ENCODE results near the gene BBS12.
"Not testable (repeated sequence)": the region's sequence is repeated elsewhere in the genome, so short reads cannot be mapped to it uniquely, and the experiment has no call there.

Gene BBS12

DNA sequence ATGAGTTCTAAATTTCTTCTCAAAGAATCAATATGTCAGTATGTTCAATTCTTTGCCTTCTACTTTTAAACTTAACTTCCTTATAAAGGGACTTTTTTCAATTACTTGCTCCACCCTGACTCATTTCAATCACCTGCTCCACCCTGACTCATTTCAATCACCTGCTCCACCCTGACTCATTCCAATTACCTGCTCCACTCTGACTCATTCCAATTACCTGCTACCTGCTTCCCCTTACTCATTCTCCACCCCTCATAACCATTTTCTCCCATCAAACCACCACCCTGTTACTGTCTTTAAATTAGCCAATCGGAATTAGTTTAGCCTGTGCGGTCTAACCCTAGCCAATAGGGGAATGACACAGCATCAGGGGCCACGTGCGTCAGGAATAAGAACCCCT is 53.8 kb downstream of the BBS12 start:
- H3K27me3 ChIP-seq (ENCODE audit: control insufficient read depth, insufficient read depth, low read length); H3K27ac ChIP-seq (ENCODE audit: low read length); H3K36me3 ChIP-seq (ENCODE audit: control insufficient read depth, low read depth, low read length); H3K9ac ChIP-seq (ENCODE audit: low read length); H3K4me3 ChIP-seq (ENCODE audit: low read length); H3K9me3 ChIP-seq (ENCODE audit: control insufficient read depth, low read depth, low read length): not testable (repeated sequence)
- peaks cover 48% of the 10 kb centered on the region for H3K4me1 ChIP-seq (ENCODE audit: control insufficient read depth, low read depth, low read length)

DNA sequence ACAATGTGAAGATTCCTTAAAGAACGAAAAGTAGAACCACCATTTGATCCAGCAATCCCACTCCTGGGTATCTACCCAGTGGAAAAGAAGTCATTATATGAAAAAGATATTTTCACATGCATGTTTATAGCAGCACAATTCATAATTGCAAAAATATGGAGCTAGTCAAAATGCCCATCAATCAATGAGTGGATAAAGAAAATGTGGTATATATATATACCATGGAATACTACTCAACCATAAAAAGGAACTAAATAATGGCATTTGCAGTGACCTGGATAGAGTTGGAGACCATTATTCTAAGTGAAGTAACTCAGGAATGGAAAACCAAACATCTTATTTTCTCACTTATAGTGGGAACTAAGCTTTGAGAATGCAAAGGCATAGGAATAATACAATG is 54.4 kb downstream of the BBS12 start:
- not testable (repeated sequence) for H3K27ac ChIP-seq (ENCODE audit: low read length); H3K4me3 ChIP-seq (ENCODE audit: low read length); H3K36me3 ChIP-seq (ENCODE audit: control insufficient read depth, low read depth, low read length); H3K27me3 ChIP-seq (ENCODE audit: control insufficient read depth, insufficient read depth, low read length); H3K9me3 ChIP-seq (ENCODE audit: control insufficient read depth, low read depth, low read length); H3K9ac ChIP-seq (ENCODE audit: low read length)
- H3K4me1 ChIP-seq (ENCODE audit: control insufficient read depth, low read depth, low read length), result peaks cover 42% of the 10 kb centered on the region

DNA sequence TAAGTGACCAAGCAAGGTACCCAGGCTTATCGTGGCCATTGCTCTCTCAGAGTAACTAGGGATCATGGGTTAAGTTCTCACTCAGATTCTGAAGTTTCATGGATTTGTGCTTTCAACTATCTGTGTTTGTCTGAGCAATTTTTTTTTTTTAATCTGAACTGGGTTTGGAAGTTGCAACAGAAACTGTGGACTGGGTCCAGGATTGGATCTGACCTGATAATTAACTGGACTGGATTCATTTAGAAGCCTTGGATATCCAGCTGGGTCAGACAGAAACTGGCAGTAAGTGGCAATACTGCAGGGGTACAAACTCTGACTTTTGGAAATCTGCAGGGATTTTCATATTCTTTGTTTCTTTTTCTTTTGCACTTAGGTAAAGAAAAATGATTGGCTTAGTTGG is 55.4 kb downstream of the BBS12 start:
- peaks cover 35% of the 10 kb centered on the region for H3K4me1 ChIP-seq (ENCODE audit: control insufficient read depth, low read depth, low read length)
- H3K9ac ChIP-seq (ENCODE audit: low read length), result no peak overlapping the region
- H3K27ac ChIP-seq (ENCODE audit: low read length), result no peak overlapping the region
- H3K4me3 ChIP-seq (ENCODE audit: low read length), result no peak overlapping the region
- no peaks in the 10 kb centered on the region for H3K36me3 ChIP-seq (ENCODE audit: control insufficient read depth, low read depth, low read length)
- H3K9me3 ChIP-seq (ENCODE audit: control insufficient read depth, low read depth, low read length), result no peaks in the 10 kb centered on the region
- no peaks in the 10 kb centered on the region for H3K27me3 ChIP-seq (ENCODE audit: control insufficient read depth, insufficient read depth, low read length)

- Histone ChIP-seq H3K9me3 (ENCODE audit: control insufficient read depth, low read depth, low read length) (no peaks in the 10 kb centered on the region), H3K27ac (ENCODE audit: low read length) (no peak overlapping the region), H3K4me3 (ENCODE audit: low read length) (no peak overlapping the region), H3K9ac (ENCODE audit: low read length) (no peak overlapping the region), H3K27me3 (ENCODE audit: control insufficient read depth, insufficient read depth, low read length) (no peaks in the 10 kb centered on the region), H3K4me1 (ENCODE audit: control insufficient read depth, low read depth, low read length) (peaks cover 30% of the 10 kb centered on the region), H3K36me3 (ENCODE audit: control insufficient read depth, low read depth, low read length) (no peaks in the 10 kb centered on the region)
Measured at GRCh38 chr4:122788935-122789334, 56.4 kb downstream of the BBS12 start.

- no peak overlapping the region for H3K4me3 ChIP-seq (ENCODE audit: low read length)
Measured at GRCh38 chr4:122793811-122794210, 61.3 kb downstream of the BBS12 start.

More at GRCh38 chr4:122793811-122794210, 61.3 kb downstream of the BBS12 start:
- Histone ChIP-seq H3K9ac (ENCODE audit: low read length) (no peak overlapping the region), H3K9me3 (ENCODE audit: control insufficient read depth, low read depth, low read length) (no peaks in the 10 kb centered on the region), H3K36me3 (ENCODE audit: control insufficient read depth, low read depth, low read length) (no peaks in the 10 kb centered on the region), H3K27ac (ENCODE audit: low read length) (no peak overlapping the region), H3K4me1 (ENCODE audit: control insufficient read depth, low read depth, low read length) (peaks cover 38% of the 10 kb centered on the region), H3K27me3 (ENCODE audit: control insufficient read depth, insufficient read depth, low read length) (no peaks in the 10 kb centered on the region)

Data from iPS-18a (cell line).